Measurements from ENCODE around the gene BRME1. TPM values are rescaled to one million over a fixed set of nuclear protein-coding genes. Genes with fewer than 3 reads are reported as not detected.
A peak's percentile ranks its signal among the peaks of the same experiment; 100 is the strongest.

Gene BRME1
- polyA plus RNA-seq (2011; rRNA removed) (0.38 and 0.94 TPM in 2 replicates), polyA minus RNA-seq (2011; rRNA and poly(A)+ RNA removed) (1.5 TPM in 1 of 2 replicates, not detected in the other)

- POLR2A ChIA-PET = no interaction called here
- CTCF ChIA-PET = no interaction called here
- TF ChIP-seq, protein P1, sequence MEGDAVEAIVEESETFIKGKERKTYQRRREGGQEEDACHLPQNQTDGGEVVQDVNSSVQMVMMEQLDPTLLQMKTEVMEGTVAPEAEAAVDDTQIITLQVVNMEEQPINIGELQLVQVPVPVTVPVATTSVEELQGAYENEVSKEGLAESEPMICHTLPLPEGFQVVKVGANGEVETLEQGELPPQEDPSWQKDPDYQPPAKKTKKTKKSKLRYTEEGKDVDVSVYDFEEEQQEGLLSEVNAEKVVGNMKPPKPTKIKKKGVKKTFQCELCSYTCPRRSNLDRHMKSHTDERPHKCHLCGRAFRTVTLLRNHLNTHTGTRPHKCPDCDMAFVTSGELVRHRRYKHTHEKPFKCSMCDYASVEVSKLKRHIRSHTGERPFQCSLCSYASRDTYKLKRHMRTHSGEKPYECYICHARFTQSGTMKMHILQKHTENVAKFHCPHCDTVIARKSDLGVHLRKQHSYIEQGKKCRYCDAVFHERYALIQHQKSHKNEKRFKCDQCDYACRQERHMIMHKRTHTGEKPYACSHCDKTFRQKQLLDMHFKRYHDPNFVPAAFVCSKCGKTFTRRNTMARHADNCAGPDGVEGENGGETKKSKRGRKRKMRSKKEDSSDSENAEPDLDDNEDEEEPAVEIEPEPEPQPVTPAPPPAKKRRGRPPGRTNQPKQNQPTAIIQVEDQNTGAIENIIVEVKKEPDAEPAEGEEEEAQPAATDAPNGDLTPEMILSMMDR (IDR thresholded peaks at IDR 0.05; ENCODE audit: insufficient read depth, low read depth, low read length) = no peak
Measured at GRCh38 chr19:13905634-13906520, at the start of gene BRME1, which contains the start of gene CC2D1A. BRME1 (minus strand) TSS chr19:13906117; CDS start chr19:13904892, 1,225 bp downstream. CC2D1A (plus strand) TSS chr19:13906201; CDS start chr19:13906442, 241 bp downstream.

DNA sequence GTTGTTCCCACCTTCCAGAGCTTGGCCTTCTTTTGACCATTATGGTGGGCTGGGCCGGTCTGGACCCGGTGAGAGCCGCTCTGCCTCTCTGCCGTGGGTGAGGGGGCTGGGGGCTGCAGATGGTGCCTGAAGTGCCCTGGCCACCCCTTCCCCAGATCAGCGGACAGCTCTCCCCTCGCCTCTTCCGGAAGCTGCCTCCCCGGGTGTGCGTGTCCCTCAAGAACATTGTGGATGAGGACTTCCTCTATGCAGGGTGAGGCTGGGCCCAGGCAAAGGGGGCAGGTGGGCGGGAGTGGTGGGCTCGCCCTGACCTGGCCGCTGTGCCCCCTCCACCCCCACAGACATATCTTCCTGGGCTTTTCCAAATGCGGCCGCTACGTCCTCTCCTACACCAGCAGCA is 48.3 kb upstream of the BRME1 start:
- TF ChIP-seq, protein P1 (IDR thresholded peaks at IDR 0.05; ENCODE audit: insufficient read depth, low read depth, low read length) = no peak
- ChIA-PET CTCF (interaction anchor here (0.6 to 3.9 kb wide), 7 partner anchors 8 to 122 kb away, joined by 3 to 18 read pairs (median 3); partner anchors contain the start of gene PODNL1), POLR2A (no interaction called here)
- Histone ChIP-seq H3K36me3 (ENCODE audit: control insufficient read depth, insufficient read depth, low read length) (peaks cover 15% of the 10 kb centered on the region), H3K4me3 (ENCODE audit: low read depth, low read length) (no peak overlapping the region), H3K27me3 (ENCODE audit: control insufficient read depth, insufficient read depth, low read length) (no peaks in the 10 kb centered on the region)
- no peak for DNase-seq (ENCODE audit: low read depth)

More at GRCh38 chr19:13905634-13906520, at the start of gene BRME1, which contains the start of gene CC2D1A:
- H3K36me3 ChIP-seq (ENCODE audit: control insufficient read depth, insufficient read depth, low read length) = peaks cover 2% of the 10 kb centered on the region; the same call in 1 of the 2 replicates
- DNase-seq (ENCODE audit: low read depth) = no peak
- peak within 1 kb of the TSS; percentile 99 for H3K4me3 ChIP-seq (ENCODE audit: low read depth, low read length)
- no peaks in the 10 kb centered on the region for H3K27me3 ChIP-seq (ENCODE audit: control insufficient read depth, insufficient read depth, low read length)

- H3K27me3 ChIP-seq (ENCODE audit: control insufficient read depth, insufficient read depth, low read length) = no peaks in the 10 kb centered on the region
- H3K36me3 ChIP-seq (ENCODE audit: control insufficient read depth, insufficient read depth, low read length) = peaks cover 15% of the 10 kb centered on the region
- H3K4me3 ChIP-seq (ENCODE audit: low read depth, low read length) = peak overlapping the region; percentile 91
- ChIA-PET CTCF (interaction anchor here (0.8 to 3.9 kb wide), 16 partner anchors 14 to 131 kb away, joined by 3 to 18 read pairs (median 4); partner anchors contain the start of genes IL27RA, MISP3 and PODNL1), POLR2A (interaction anchor here (1.1 kb wide), 1 partner anchor 15 kb away, joined by 6 read pairs; the partner anchor contains the start of gene PODNL1)
- no peak for DNase-seq (ENCODE audit: low read depth)
- TF ChIP-seq, protein P1 (IDR thresholded peaks at IDR 0.05; ENCODE audit: insufficient read depth, low read depth, low read length) = peak; percentile 42
Measured at GRCh38 chr19:13952931-13953531, 47.1 kb upstream of the BRME1 start.

DNA sequence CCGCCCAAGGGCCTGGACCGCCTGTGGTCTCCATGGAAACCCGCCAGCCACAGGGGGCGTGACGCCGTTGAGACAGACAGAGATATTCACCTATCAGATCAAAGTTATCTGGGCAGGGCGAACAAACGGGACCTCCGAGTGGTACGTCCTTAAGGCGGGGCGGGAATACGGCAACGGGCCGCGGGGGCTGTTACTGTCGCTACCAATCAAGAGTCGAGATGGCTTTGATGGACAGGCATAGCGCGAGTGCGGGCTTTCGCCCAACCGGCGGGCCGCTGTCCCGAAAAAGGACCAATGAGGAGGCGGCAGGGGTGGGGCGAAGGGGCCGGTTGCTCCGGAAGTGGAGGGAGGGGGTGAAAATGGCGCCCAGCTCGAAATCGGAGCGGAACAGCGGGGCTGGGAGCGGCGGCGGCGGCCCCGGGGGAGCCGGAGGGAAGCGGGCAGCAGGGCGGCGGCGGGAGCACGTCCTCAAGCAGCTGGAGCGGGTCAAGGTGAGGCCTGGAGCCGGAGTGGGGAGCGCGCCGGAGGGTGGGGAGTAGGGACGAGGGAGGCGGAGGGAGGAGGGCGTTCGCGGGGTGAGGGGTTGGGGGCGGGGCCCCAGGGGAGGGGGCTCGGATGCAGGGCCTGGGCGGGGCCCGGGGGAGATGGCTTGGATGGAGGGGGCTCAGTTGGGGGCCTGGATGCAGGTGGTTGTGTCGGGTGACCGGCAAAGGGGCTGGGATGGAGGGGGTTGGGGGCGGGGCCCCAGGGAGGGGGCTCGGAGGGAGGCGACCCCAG is 46.4 kb upstream of the BRME1 start, which contains the start of gene DCAF15:
Gene DCAF15 (plus strand): TSS at position 356 of the 777 bp plus-strand sequence. CDS start 4 bp downstream, at position 360.
- POLR2A ChIA-PET = interaction anchor here (0.5 kb wide), 1 partner anchor 21 kb away, joined by 4 read pairs; no protein-coding TSS in a partner anchor
- Histone ChIP-seq H3K27me3 (ENCODE audit: control insufficient read depth, insufficient read depth, low read length) (no peaks in the 10 kb centered on the region), H3K4me3 (ENCODE audit: low read depth, low read length) (peak within 1 kb of the TSS; percentile 91), H3K36me3 (ENCODE audit: control insufficient read depth, insufficient read depth, low read length) (peaks cover 14% of the 10 kb centered on the region)
- TF ChIP-seq, protein P1 (IDR thresholded peaks at IDR 0.05; ENCODE audit: insufficient read depth, low read depth, low read length) = no peak
- peak; percentile 98 for DNase-seq (ENCODE audit: low read depth)
- CTCF ChIA-PET = interaction anchor here (0.9 to 3.9 kb wide), 8 partner anchors 14 to 123 kb away, joined by 3 to 18 read pairs (median 6); partner anchors contain the start of genes MISP3 and PODNL1

All from BJ (cell line).